LNCaP clone FGC (cell line): ENCODE measurements around the gene GYPC.

ENCODE experiments used
- DNase-seq: peaks from one replicate; pipeline ENCODE4 v3.0.0-alpha.2; 2011; ENCODE audit warnings: low read depth
- H3K4me3 ChIP-seq: 2 replicates; pipeline ENCODE4 v1.5.1; 2011; ENCODE audit warnings: mild to moderate bottlenecking, low read depth, low read length, control low read depth
- TF ChIP-seq, protein P1 (sequence below): IDR thresholded peaks from 2 replicates; pipeline ENCODE4 v1.5.1; 2012; ENCODE audit warnings: mild to moderate bottlenecking; ENCODE audit not compliant: control insufficient read depth, insufficient read depth; ENCODE audit errors: extremely low read depth

The GYPC gene

DNA sequence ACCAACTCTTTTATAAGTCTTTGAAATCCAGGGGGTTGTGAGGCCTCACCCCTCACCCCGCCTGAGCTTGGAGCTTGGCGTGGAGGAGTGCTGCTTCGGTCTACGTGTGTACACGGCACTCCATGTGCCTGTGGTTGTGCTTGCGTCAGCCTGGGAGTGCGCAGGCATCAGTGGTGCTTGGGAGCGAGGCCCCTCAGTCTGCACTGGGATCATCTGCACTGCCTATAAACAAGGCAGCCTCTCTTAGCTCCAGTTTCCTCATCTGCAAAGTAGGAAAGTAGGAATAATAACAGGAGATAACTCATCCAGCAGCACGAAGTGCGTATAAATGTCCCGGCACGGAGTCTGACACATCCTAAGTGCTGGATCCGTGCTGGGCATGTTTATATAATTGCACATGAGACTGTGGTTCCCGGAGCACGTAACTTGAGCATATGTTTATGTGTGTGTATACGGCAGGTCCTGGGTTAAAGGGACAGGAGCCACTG, 1.2 kb downstream of the GYPC start:
- DNase-seq: no peak
- H3K4me3 ChIP-seq: no peak overlapping the region
- TF ChIP-seq, protein P1, sequence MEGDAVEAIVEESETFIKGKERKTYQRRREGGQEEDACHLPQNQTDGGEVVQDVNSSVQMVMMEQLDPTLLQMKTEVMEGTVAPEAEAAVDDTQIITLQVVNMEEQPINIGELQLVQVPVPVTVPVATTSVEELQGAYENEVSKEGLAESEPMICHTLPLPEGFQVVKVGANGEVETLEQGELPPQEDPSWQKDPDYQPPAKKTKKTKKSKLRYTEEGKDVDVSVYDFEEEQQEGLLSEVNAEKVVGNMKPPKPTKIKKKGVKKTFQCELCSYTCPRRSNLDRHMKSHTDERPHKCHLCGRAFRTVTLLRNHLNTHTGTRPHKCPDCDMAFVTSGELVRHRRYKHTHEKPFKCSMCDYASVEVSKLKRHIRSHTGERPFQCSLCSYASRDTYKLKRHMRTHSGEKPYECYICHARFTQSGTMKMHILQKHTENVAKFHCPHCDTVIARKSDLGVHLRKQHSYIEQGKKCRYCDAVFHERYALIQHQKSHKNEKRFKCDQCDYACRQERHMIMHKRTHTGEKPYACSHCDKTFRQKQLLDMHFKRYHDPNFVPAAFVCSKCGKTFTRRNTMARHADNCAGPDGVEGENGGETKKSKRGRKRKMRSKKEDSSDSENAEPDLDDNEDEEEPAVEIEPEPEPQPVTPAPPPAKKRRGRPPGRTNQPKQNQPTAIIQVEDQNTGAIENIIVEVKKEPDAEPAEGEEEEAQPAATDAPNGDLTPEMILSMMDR: no peak

- no peak for DNase-seq
- no peak overlapping the region for H3K4me3 ChIP-seq
- TF ChIP-seq, protein P1: no peak
These were observed 1.8 kb downstream of the GYPC start for GRCh38 chr2:126657636-126658318.

- DNase-seq: no peak
- TF ChIP-seq, protein P1: no peak
- no peak overlapping the region for H3K4me3 ChIP-seq
These were observed 2.5 kb downstream of the GYPC start for GRCh38 chr2:126658319-126658904.

DNA sequence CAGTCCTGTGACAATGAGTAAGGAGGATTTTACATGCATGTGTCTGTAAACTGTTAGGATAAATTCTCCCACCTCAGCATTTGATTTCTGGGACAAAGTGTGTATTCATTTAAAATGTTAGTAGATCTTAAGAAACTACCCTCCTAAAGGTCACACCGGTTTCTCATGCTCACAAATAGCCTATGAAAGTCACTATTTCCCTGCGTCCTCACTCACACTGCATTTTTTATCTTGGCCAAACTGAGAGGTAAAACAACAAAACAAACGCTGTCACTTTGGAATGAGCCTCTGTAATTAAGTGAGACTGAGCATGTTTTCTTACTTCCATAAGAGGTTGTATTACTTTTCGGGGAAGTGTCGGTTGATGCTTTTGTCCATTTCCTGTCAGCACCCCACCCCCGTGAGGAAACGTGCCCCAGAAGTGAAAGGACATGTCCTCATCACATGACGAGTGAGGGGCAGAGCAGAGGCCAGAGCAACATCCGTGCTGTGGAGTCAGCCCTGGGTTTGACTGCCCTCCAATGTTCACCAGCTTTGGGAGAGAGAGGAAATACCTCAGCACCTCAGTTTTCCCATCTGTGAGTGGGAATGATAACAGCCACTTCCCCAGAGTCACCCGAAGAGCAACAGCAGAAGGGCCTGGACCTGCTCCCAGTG, 3.1 kb downstream of the GYPC start:
- TF ChIP-seq, protein P1: no peak
- DNase-seq: no peak
- no peak overlapping the region for H3K4me3 ChIP-seq

DNA sequence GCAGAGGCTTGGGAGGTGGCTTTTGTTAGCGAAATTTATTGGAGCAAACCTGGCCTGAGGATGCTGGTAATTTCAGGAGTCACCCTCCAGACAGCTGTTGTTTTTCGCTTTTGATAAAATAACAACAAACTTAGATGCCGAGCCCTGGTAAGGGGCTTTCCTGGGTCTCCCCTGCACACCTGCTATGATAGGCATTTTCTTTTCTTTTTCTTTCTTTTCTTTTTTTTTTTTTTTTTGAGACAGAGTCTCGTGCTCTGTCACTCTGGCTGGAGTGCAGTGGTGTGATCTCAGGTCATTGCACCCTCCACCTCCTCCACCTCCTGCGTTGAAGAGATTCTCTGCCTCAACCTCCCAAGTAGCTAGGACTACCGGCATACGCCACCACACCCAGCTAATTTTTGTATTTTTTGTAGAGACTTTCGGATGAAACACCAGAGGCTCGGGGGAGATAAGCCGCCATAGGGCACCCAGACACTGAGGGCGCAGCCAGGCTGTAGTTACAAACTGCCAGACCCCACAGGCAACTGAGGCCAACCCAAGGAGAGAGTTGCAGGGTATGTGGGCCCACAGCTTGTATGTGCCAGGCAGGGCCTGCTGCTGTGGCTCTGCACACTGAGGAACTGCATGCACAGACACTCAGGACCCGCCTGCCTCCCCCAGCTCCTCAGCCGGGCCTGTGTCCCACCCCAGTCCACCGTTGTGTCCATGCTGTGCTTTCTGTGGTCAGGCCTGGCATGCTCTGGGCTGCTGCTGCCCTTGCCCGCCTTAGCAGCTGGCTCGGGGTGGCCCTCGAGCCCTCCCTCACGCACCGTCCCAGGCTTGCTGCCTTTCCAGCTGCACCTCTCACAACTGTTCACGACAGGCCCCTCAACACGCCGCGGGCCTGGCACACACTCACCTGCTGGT, 3.9 kb downstream of the GYPC start:
- TF ChIP-seq, protein P1: no peak
- no peak overlapping the region for H3K4me3 ChIP-seq
- no peak for DNase-seq

GRCh38 chr2:126660971-126661370, 5.0 kb downstream of the GYPC start:
- TF ChIP-seq, protein P1: no peak
- no peak overlapping the region for H3K4me3 ChIP-seq
- no peak for DNase-seq
